ENCODE measurements around the gene HES3.

The HES3 gene

DNA sequence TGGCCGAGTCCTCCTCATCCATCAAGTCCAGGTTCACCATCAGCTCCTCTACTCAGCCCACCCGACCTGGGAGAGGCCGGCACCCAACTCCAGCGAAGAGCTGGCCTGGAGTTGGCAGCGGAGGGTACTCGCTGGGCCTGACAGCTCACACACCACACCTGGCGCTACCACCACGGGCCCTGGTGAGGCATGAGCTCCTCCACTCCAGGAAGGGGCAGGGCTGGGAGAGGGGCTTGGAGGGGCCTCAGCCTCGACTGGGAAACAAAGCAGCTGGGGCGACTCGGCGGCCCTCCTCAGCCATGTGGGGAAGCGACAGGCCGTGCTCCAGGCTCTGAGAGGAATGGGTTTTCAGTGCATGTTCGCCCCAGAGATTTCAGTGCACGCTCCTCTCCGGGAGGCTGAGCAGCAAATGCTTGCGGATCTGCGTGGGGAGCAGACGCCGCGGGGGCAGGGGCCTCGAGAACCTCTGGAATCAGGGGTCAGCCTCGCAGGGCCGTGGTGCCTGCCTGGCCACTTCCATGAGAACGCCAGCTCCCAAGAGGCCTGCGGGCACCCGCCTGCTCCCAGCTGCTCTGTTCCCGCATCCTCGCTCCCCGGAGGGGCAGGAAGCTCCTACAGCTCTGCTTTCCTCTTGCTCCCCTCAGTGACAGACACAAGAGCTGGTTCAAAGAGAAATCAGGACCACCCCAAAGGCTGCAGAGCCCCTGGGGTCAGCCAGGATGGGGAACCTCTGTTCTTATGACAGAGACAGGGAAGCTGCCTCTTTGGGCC is 35.8 kb downstream of the HES3 start:
- TF ChIP-seq, protein P1, sequence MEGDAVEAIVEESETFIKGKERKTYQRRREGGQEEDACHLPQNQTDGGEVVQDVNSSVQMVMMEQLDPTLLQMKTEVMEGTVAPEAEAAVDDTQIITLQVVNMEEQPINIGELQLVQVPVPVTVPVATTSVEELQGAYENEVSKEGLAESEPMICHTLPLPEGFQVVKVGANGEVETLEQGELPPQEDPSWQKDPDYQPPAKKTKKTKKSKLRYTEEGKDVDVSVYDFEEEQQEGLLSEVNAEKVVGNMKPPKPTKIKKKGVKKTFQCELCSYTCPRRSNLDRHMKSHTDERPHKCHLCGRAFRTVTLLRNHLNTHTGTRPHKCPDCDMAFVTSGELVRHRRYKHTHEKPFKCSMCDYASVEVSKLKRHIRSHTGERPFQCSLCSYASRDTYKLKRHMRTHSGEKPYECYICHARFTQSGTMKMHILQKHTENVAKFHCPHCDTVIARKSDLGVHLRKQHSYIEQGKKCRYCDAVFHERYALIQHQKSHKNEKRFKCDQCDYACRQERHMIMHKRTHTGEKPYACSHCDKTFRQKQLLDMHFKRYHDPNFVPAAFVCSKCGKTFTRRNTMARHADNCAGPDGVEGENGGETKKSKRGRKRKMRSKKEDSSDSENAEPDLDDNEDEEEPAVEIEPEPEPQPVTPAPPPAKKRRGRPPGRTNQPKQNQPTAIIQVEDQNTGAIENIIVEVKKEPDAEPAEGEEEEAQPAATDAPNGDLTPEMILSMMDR (conservative IDR thresholded peaks at IDR 0.05; ENCODE audit: low read depth), result no peak
- ChIA-PET CTCF (interaction anchor here (0.6 kb wide), 2 partner anchors 32 to 75 kb away, joined by 3 to 5 read pairs; no protein-coding TSS in a partner anchor), POLR2A (ENCODE audit: low non-redundant PET) (no interaction called here)
- peak overlapping the region; percentile 13; the same call in 1 of the 2 replicates for H3K27ac ChIP-seq
- DNase-seq (ENCODE audit: low spot score), result no peak

DNA sequence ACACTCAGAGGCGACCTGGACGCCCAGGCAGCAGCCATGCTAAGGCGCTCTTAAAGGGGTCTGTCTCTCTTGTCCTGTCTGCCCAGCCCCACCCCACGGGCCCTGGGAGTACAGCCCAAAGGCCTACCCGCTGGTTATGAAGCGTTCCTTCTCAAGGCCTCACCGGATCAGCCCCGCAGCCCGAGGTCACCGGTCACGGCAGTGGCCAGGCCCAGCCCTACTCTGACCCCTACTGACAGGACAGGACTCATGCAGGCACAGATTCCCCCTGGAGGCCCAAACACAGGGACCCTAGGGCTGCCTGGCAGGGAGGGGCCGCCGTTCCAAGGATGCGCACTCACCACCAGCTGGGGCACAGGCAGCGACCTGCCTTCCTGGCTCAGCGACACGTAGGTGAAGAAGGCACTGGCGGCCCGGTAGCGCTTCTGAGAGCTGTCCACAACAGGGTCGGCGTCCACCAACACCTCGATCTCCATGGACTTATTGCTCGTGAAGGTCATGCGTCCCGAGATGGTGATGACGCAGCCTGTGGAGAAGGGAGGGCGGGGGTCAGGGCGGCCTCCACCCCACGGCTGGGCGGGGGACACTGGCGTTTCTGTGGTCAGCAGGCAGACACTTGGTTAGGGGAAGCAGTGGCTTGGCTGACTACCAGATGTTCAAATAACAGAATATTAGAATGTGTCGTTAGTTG is 36.9 kb downstream of the HES3 start:
- ChIA-PET CTCF (interaction anchor here (0.7 to 1.3 kb wide), 2 partner anchors 18 to 34 kb away, joined by 5 read pairs; no protein-coding TSS in a partner anchor), POLR2A (ENCODE audit: low non-redundant PET) (no interaction called here)
- peak overlapping the region; percentile 33; the same call in 1 of the 2 replicates for H3K27ac ChIP-seq
- DNase-seq (ENCODE audit: low spot score), result no peak
- TF ChIP-seq, protein P1 (conservative IDR thresholded peaks at IDR 0.05; ENCODE audit: low read depth), result no peak; the same call in 1 of the 2 replicates

DNA sequence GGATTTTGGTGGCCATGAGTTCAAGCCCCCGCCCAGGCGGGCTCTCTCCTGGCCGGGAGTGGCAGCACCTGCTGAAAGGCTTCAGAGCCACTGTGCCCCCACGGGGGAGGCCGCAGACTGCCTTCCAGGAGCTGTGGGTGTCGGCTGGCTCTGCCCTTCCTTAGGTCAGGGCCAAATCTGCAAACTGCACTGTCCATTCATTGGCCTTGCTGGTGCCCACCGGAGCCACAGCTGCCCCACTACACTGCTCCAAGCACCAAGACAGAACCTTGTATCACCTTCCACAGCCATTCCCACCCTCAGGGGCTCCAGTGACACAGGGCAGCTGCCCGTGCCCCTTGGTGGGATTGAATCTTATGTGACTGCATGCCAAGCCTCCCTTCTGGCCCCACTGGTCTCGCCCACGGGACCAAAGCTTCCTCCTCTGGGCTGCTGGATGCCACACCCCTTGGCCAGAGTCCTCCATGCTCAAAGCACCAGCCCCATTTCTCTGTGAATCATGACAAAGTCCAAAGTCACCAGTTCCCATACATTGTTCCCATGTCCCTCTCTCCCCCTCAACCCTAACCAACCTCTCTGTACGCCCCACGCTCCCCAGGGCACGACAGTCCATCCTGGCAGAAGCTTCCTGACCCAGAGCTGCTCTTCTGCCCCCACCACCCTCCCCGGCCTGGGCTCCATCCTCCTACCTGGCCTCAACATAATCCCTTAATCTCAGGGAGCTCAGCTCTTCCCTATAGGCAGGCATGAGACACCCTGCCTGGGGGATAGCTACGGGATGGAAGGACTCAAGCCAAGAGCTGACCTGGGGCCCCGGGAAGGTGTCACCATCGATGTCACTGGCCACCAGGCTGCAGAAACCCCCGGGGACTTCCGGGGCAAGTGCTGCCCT is 37.8 kb downstream of the HES3 start:
- TF ChIP-seq, protein P1 (conservative IDR thresholded peaks at IDR 0.05; ENCODE audit: low read depth), result no peak
- POLR2A ChIA-PET (ENCODE audit: low non-redundant PET), result no interaction called here
- no peak for DNase-seq (ENCODE audit: low spot score)
- H3K27ac ChIP-seq, result peak overlapping the region; percentile 33
- CTCF ChIA-PET, result interaction anchor here (0.7 to 1.3 kb wide), 2 partner anchors 19 to 35 kb away, joined by 5 read pairs; no protein-coding TSS in a partner anchor

DNA sequence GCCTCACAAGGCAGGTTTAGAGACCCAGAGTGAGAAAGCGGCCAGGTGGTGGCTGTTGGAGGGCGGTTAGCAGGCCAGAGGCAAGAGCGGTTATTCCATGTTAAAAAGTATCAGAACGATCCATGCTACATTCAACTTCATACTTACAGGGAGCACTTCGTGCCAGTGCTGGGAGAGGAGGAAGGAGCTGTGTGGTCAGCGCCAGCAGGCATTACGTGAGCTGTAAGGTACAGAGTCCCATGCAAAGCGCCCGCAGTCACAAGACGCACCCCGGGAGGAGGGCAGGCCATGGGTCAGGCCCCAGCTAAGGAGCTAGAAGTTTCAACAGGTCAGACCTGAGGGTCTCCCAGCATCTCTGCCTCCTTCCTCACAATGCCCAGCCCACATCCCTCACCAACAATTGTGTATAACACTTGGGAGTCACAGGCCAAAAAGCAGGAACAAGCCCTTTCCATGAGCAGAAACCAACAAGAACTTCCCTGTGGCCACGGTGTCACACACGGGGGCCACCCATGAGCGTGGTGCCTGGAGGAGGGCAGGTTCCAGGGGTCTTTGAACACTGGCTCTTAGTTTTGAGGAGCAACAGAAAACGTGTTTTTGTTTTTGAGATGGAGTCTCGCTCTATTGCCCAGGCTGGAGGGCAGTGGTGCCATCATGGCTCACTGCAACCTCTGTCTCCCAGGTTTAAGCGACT is 38.7 kb downstream of the HES3 start:
- peak overlapping the region; percentile 33 for H3K27ac ChIP-seq
- TF ChIP-seq, protein P1 (conservative IDR thresholded peaks at IDR 0.05; ENCODE audit: low read depth), result no peak
- ChIA-PET POLR2A (ENCODE audit: low non-redundant PET) (no interaction called here), CTCF (no interaction called here)
- DNase-seq (ENCODE audit: low spot score), result no peak

DNA sequence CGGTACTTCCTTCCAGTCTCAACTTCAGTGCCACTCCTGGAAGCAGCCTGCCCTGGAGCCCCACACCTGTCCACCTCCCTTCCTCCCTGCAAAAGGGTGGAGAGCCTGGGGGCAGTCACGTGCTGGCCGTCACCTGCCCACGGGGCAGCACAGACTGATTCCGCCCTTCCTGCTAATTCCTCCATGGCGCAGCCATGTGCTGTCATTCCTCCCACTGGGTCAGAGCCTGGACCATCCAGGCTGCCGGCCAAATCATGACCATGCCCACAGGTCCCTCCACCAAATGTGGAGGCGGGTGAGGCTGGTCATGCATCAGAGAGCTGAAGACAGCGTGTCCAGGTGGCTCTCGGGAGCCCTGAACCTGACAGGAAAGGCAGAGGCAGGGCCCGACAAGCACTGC is 41.4 kb downstream of the HES3 start:
- DNase-seq (ENCODE audit: low spot score), result no peak
- H3K27ac ChIP-seq, result peak overlapping the region; percentile 11; the same call in 1 of the 2 replicates
- ChIA-PET POLR2A (ENCODE audit: low non-redundant PET) (no interaction called here), CTCF (no interaction called here)
- TF ChIP-seq, protein P1 (conservative IDR thresholded peaks at IDR 0.05; ENCODE audit: low read depth), result no peak
